ENCODE results near the gene SPRED3. TPM values are rescaled to one million over a fixed set of nuclear protein-coding genes. Genes with fewer than 3 reads are reported as not detected.

Gene SPRED3
- total RNA-seq, 6 experiments from 2014 or later: 0.12 to 0.37 (median 0.22) TPM; not detected in 2

DNA sequence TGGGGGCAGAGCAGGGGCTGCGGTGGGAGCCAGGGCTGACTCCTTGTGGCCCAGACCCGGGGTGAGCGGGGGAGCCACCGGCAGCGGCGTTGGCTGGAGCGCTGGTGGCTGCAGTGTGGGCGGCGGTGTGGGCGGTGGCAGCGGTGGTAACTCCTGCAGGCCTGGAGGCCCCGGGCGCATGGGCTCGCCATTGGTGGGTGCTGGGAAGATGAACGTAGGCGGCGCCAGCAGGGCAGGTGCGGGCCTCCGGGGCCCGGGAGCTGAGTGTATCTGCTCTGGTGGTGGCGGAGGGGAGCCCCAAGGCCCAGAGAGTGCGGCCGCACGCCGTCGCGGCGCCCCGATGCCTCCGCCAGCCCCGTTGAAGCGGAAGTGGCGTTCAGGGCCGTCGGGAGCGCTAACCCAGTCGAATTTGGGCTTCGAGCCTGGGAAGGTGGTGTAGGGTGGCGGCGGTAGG, 2.7 kb upstream of the SPRED3 start:
- DNase-seq (no peak), ATAC-seq (no peak)
- H3K4me1 ChIP-seq: peaks cover 0 to 9% (median 0%) of the 10 kb centered on the region in 4 donors
- no peak overlapping the region for H3K27ac ChIP-seq
- no peak overlapping the region for H3K4me3 ChIP-seq
- H3K36me3 ChIP-seq: peaks cover 0 to 30% (median 14%) of the 10 kb centered on the region in 4 donors
- H3K9me3 ChIP-seq: no peaks in the 10 kb centered on the region
- TF ChIP-seq POLR2A (IDR thresholded peaks at IDR 0.05): no peak
- TF ChIP-seq, protein P1, sequence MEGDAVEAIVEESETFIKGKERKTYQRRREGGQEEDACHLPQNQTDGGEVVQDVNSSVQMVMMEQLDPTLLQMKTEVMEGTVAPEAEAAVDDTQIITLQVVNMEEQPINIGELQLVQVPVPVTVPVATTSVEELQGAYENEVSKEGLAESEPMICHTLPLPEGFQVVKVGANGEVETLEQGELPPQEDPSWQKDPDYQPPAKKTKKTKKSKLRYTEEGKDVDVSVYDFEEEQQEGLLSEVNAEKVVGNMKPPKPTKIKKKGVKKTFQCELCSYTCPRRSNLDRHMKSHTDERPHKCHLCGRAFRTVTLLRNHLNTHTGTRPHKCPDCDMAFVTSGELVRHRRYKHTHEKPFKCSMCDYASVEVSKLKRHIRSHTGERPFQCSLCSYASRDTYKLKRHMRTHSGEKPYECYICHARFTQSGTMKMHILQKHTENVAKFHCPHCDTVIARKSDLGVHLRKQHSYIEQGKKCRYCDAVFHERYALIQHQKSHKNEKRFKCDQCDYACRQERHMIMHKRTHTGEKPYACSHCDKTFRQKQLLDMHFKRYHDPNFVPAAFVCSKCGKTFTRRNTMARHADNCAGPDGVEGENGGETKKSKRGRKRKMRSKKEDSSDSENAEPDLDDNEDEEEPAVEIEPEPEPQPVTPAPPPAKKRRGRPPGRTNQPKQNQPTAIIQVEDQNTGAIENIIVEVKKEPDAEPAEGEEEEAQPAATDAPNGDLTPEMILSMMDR (IDR thresholded peaks at IDR 0.05): no peak
- WGBS (ENCODE audit: insufficient coverage, low coverage, low lambda C conversion rate, missing lambda C conversion rate): 33% methylated on average over 1 of the region's 40 CpGs
- intact Hi-C loops (cut with DNase I): no loop called here
- H3K27me3 ChIP-seq: no peaks in the 10 kb centered on the region

DNA sequence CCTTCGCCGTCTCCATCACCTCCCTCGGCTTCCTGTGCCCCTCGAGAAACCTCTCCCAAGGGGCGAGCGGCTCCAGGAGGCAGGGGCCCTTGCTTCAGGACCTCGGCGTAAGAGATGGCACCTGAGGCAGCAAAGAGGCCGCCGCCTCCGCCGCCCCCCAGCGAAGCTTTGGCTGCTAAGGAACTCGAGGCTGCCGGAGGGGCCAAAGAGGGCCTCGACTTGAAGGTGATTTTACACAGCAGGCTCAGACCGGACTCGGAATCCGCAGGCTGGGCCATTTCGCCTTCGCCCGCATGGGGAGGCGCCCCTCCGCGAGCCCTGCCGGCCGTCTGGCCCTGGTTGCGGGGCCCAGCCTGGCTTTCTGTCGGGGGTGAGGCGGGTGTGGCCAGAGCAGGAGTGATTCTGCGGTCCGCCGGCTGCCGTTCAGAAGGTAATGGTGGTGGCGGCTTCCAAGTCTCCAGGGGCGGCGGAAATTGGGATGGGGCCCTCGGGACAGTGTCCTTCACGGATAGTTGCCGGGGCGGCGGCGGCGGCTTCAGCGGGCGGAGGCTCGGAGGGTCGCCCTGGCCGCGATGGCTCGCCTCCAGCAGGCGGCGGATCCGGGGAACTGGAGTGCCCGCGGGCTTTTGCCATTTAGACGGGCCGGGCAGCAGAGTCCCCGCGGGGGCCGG, 2.1 kb upstream of the SPRED3 start:
- no peak for DNase-seq
- H3K9me3 ChIP-seq: no peaks in the 10 kb centered on the region
- H3K36me3 ChIP-seq: peaks cover 0 to 24% (median 8%) of the 10 kb centered on the region in 4 donors
- H3K27ac ChIP-seq: no peak overlapping the region
- WGBS (ENCODE audit: insufficient coverage, low coverage, low lambda C conversion rate, missing lambda C conversion rate): 51% methylated on average over 10 of the region's 61 CpGs
- TF ChIP-seq, protein P1 (IDR thresholded peaks at IDR 0.05): no peak
- no peak for TF ChIP-seq POLR2A (IDR thresholded peaks at IDR 0.05)
- intact Hi-C loops (cut with DNase I): no loop called here
- no peak overlapping the region for H3K4me3 ChIP-seq
- H3K27me3 ChIP-seq: no peaks in the 10 kb centered on the region
- peaks cover 0 to 9% (median 0%) of the 10 kb centered on the region in 4 donors for H3K4me1 ChIP-seq
- no peak for ATAC-seq

DNA sequence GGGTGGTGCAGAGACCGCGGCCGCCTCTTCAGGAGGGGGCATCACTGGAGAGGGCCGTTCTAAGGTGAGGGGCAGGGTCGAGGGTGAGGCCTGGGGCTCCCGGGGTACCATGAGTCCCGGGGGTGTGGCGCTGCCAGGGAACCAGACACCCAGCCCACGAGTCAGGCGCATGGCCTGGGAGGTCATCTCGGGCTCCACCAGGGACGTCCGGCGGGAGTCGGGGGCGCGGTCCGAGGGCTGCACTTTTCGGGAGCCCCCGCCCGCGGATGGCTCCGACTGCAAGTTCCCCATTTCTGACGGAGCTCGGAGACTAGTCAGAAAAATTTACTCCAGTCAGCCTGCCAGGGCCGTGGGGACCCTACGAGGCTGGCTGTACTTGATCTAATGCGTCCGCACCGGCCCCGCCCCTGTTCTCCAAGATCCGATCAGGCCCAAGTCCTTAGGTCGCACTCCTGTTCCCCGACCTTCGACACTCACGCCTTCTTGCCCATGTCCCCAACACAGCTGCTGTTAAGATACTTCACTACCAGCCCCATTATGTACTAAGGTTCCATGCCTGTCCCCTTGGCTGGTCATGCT, 1.4 kb upstream of the SPRED3 start:
- WGBS (ENCODE audit: insufficient coverage, low coverage, low lambda C conversion rate, missing lambda C conversion rate): under 1% methylated on average over 23 of the region's 36 CpGs
- ATAC-seq (peak; percentile 3 to 15 (median 7)), DNase-seq (peak in 1 of 3 donors; percentile 47)
- H3K36me3 ChIP-seq: peaks cover 0 to 18% (median 4%) of the 10 kb centered on the region in 4 donors
- H3K4me3 ChIP-seq: peak overlapping the region in 1 of 3 donors; percentile 32
- intact Hi-C loops (cut with DNase I): no loop called here
- H3K9me3 ChIP-seq: no peaks in the 10 kb centered on the region
- no peaks in the 10 kb centered on the region for H3K27me3 ChIP-seq
- peaks cover 0 to 9% (median 0%) of the 10 kb centered on the region in 4 donors for H3K4me1 ChIP-seq
- H3K27ac ChIP-seq: no peak overlapping the region
- no peak for TF ChIP-seq POLR2A (IDR thresholded peaks at IDR 0.05)
- TF ChIP-seq, protein P1 (IDR thresholded peaks at IDR 0.05): no peak

DNA sequence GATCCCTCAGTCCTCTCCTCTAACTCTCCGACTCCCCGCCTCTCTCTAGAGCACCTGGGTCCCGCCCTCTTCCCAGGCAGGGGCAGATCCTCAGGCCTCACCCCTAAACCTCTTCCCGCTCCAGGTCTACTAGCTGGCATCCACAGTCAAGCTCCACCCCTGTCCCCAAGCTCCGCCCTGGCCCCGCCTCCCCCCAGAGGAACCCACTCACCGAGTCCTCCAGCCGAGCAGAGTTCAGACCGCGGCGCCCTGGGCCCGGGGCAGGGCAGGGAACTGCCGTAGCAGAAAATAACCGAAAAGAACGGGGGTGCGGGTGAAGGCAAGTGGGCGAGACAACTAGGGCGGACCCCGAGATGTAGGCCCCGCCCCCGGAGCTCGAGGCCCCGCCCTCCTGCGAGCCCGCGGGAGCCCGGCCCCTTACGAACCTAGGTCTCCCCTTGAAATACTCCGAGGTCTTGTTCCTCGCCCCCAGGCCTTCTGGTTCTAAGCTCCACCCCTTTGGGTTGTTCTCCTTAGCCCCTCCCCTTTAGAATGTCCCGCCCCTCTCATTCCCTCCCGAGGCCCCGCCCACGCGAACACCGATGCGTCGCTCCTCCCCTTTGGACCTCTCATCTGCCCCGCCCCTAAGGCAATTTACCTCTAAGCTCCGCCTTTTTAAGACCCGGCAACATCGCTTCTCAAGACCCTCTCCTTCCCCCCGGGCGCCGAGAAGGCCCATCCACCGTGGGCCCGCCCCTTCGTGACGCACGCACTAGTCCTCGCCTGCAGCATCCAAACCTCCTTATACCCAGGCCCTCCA, 748 bp upstream of the SPRED3 start, which contains the start of gene GGN:
Gene GGN (minus strand): TSS at position 485 of the 799 bp plus-strand sequence. CDS start 773 bp downstream, outside the sequence.
- peak within 1 kb of the TSS; percentile 32 to 48 (median 32) for H3K4me3 ChIP-seq
- no peaks in the 10 kb centered on the region for H3K9me3 ChIP-seq
- 7% methylated on average over 18 of the region's 51 CpGs for WGBS (ENCODE audit: insufficient coverage, low coverage, low lambda C conversion rate, missing lambda C conversion rate)
- no peak within 1 kb of the TSS for H3K27ac ChIP-seq
- peak; percentile 79 to 83 (median 81) for ATAC-seq
- H3K36me3 ChIP-seq: peaks cover 0 to 11% (median 2%) of the 10 kb centered on the region in 4 donors
- intact Hi-C loops (cut with DNase I): no loop called here
- peak; percentile 76 to 79 (median 77) for DNase-seq
- TF ChIP-seq, protein P1 (IDR thresholded peaks at IDR 0.05): no peak
- TF ChIP-seq POLR2A (IDR thresholded peaks at IDR 0.05): peak; percentile 46
- H3K27me3 ChIP-seq: no peaks in the 10 kb centered on the region
- H3K4me1 ChIP-seq: peaks cover 0 to 9% (median 0%) of the 10 kb centered on the region in 4 donors
